Liver (tissue), 3 donors: ENCODE measurements around the gene PIP4K2B.

Source experiments
- GABPA ChIP-seq, 2 donors: IDR thresholded peaks in 1 of 2; conservative IDR thresholded peaks in 1 of 2; 2 replicates each; pipeline ENCODE4 v1.6.1; 2016; ENCODE audit warnings: antibody characterized with exemption in 2 of 2, mild to moderate bottlenecking in 1 of 2, moderate library complexity in 1 of 2
- HNF4A ChIP-seq, 2 donors: conservative IDR thresholded peaks; 2 replicates each; pipeline ENCODE4 v1.6.1; 2016; ENCODE audit warnings: antibody characterized with exemption in 2 of 2, mild to moderate bottlenecking in 2 of 2
- NR2F2 ChIP-seq: IDR thresholded peaks from 2 replicates; pipeline ENCODE4 v1.6.1; 2016; ENCODE audit warnings: antibody characterized with exemption
- RAD21 ChIP-seq, 2 donors: IDR thresholded peaks; 2 replicates each; pipeline ENCODE4 v1.6.1; 2016; ENCODE audit warnings: antibody characterized with exemption in 2 of 2, mild to moderate bottlenecking in 2 of 2
- TAF1 ChIP-seq: conservative IDR thresholded peaks from 2 replicates; pipeline ENCODE4 v1.6.1; 2016; ENCODE audit warnings: antibody characterized with exemption, mild to moderate bottlenecking
- YY1 ChIP-seq: IDR thresholded peaks from 2 replicates; pipeline ENCODE4 v1.6.1; 2016; ENCODE audit warnings: antibody characterized with exemption, mild to moderate bottlenecking
- TF ChIP-seq, protein P1 (sequence below): fragments of 150-350 bp; IDR thresholded peaks from 2 replicates; pipeline ENCODE4 v1.5.1; 2017; ENCODE audit warnings: improper control_type of control experiment, low read depth, low read length; ENCODE audit not compliant: missing input control
- TF ChIP-seq, protein P2 (sequence below): IDR thresholded peaks from 2 replicates; pipeline ENCODE4 v1.6.1; 2016; ENCODE audit warnings: antibody characterized with exemption, mild to moderate bottlenecking
- TF ChIP-seq, protein P3 (sequence below): IDR thresholded peaks from 2 replicates; pipeline ENCODE4 v1.6.1; 2016; ENCODE audit warnings: antibody characterized with exemption
- TF ChIP-seq, protein P4 (sequence below): IDR thresholded peaks from 2 replicates; pipeline ENCODE4 v1.6.1; 2016; ENCODE audit warnings: antibody characterized with exemption
- TF ChIP-seq, protein P5 (sequence below): IDR thresholded peaks from 2 replicates; pipeline ENCODE4 v1.6.1; 2016; ENCODE audit warnings: antibody characterized with exemption
- donor health status: healthy.
- donor health status: healthy.

DNA sequence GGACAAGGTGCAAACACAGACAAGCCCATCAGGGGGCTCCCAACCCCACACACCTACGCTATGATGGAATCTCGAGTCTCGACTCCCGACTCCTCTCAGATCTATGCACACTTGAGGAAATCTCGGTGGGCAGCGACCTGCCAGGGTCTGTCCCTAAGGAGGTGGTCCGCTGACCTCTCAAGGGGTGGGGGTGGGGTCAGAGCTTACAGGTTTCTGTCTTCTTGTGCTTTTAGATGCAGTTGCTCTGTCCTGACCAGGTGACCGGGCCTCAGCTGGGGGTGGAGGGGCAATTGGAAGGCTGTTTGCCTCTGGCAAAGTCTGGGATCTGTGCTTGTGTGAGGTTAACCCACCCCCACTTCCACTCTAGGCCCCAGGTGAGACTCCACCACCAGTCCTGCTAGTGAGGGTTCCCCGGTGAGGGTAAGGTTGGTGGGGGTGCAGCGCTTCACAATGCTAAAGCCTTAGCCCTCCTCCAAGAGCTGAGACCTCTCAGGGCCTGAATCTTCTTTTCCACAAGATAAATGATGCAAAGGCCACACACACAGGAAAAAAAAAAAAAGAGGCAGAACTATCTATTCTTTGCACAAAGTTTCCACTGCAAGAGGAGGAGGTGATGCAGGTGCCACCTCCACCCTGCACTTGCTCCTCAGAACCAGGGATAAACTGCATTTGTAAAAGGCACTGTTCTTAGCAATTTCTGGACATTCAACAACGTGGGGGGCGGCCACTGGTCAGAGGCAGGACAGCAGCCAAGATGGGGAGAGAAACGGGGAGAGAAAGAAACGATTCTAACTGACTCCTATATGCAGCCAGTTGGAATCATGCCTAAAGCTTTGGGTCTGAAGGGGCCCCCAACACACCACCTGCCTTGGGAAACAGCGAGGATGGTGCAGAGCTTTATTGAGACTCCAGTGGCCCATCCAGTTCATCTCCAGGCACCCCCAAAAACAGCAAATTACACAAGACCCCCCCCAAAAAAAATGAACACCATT, 65.1 kb downstream of the PIP4K2B start:
- TF ChIP-seq, protein P1, sequence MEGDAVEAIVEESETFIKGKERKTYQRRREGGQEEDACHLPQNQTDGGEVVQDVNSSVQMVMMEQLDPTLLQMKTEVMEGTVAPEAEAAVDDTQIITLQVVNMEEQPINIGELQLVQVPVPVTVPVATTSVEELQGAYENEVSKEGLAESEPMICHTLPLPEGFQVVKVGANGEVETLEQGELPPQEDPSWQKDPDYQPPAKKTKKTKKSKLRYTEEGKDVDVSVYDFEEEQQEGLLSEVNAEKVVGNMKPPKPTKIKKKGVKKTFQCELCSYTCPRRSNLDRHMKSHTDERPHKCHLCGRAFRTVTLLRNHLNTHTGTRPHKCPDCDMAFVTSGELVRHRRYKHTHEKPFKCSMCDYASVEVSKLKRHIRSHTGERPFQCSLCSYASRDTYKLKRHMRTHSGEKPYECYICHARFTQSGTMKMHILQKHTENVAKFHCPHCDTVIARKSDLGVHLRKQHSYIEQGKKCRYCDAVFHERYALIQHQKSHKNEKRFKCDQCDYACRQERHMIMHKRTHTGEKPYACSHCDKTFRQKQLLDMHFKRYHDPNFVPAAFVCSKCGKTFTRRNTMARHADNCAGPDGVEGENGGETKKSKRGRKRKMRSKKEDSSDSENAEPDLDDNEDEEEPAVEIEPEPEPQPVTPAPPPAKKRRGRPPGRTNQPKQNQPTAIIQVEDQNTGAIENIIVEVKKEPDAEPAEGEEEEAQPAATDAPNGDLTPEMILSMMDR, result no peak
- TF ChIP-seq HNF4A (conservative IDR thresholded peaks at IDR 0.05) (no peak), RAD21 (IDR thresholded peaks at IDR 0.05) (no peak), TAF1 (no peak), GABPA (IDR thresholded peaks at IDR 0.05 in 1 of 2, conservative IDR thresholded peaks at IDR 0.05 in 1 of 2) (no peak), NR2F2 (no peak), YY1 (no peak)
- TF ChIP-seq, protein P2, sequence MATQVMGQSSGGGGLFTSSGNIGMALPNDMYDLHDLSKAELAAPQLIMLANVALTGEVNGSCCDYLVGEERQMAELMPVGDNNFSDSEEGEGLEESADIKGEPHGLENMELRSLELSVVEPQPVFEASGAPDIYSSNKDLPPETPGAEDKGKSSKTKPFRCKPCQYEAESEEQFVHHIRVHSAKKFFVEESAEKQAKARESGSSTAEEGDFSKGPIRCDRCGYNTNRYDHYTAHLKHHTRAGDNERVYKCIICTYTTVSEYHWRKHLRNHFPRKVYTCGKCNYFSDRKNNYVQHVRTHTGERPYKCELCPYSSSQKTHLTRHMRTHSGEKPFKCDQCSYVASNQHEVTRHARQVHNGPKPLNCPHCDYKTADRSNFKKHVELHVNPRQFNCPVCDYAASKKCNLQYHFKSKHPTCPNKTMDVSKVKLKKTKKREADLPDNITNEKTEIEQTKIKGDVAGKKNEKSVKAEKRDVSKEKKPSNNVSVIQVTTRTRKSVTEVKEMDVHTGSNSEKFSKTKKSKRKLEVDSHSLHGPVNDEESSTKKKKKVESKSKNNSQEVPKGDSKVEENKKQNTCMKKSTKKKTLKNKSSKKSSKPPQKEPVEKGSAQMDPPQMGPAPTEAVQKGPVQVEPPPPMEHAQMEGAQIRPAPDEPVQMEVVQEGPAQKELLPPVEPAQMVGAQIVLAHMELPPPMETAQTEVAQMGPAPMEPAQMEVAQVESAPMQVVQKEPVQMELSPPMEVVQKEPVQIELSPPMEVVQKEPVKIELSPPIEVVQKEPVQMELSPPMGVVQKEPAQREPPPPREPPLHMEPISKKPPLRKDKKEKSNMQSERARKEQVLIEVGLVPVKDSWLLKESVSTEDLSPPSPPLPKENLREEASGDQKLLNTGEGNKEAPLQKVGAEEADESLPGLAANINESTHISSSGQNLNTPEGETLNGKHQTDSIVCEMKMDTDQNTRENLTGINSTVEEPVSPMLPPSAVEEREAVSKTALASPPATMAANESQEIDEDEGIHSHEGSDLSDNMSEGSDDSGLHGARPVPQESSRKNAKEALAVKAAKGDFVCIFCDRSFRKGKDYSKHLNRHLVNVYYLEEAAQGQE, result no peak
- TF ChIP-seq, protein P3, sequence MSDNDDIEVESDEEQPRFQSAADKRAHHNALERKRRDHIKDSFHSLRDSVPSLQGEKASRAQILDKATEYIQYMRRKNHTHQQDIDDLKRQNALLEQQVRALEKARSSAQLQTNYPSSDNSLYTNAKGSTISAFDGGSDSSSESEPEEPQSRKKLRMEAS, result no peak
- TF ChIP-seq, protein P4, sequence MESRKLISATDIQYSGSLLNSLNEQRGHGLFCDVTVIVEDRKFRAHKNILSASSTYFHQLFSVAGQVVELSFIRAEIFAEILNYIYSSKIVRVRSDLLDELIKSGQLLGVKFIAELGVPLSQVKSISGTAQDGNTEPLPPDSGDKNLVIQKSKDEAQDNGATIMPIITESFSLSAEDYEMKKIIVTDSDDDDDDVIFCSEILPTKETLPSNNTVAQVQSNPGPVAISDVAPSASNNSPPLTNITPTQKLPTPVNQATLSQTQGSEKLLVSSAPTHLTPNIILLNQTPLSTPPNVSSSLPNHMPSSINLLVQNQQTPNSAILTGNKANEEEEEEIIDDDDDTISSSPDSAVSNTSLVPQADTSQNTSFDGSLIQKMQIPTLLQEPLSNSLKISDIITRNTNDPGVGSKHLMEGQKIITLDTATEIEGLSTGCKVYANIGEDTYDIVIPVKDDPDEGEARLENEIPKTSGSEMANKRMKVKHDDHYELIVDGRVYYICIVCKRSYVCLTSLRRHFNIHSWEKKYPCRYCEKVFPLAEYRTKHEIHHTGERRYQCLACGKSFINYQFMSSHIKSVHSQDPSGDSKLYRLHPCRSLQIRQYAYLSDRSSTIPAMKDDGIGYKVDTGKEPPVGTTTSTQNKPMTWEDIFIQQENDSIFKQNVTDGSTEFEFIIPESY, result no peak
- TF ChIP-seq, protein P5, sequence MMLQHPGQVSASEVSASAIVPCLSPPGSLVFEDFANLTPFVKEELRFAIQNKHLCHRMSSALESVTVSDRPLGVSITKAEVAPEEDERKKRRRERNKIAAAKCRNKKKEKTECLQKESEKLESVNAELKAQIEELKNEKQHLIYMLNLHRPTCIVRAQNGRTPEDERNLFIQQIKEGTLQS, result no peak
